ENCODE measurements around the gene GRK2. TPM values are rescaled to one million over a fixed set of nuclear protein-coding genes. Genes with fewer than 3 reads are reported as not detected.

The GRK2 gene
- polyA plus RNA-seq, 1 donor from 2014 or later = 26.2 TPM

DNA sequence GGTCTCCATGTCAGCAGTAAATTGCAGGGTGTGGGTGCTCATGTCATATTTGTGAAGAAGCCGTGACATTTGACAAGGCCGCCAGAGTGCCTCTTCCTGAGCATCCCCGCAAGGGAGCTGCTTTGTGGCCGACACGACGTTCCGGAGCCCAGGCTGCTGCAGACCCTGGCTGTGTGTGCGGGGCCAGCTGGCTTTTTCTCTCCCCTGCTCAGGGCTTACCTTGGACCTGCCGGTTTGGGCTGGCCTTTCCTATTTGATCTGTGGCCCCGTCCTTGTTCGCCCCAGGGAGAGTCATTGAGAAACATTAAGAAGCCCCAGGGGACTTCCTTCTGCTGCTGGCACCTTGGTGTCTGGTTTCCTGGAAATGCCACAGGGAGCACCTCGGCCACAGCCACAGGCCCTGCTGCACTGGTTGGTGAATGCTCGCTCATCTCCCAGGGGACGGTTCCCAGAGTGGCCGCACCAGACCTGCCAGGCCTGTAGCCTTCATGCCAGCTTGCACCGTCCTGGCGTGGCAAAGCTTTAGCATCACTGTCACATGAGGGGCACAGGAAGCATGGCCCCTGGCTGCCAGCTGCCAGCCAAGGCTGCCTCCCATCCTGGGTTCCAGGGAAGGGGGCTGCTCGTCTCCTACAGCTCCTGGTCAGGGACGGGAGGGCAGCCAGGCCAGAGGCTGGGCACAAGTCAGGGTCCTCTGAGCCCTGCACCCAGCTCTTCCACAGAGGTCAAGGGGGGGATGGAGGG lies 5.4 kb downstream of the GRK2 start:
- Mint-ChIP-seq H3K9me3 (no peaks in the 10 kb centered on the region), H3K36me3 (peaks cover 10% of the 10 kb centered on the region), H3K4me3 (peak overlapping the region; percentile 93 to 97 (median 95)), H3K27ac (peak overlapping the region; percentile 94 to 97 (median 95)), H3K4me1 (peaks cover 46 to 67% (median 54%) of the 10 kb centered on the region in 3 donors), H3K27me3 (peaks cover 5% of the 10 kb centered on the region)

DNA sequence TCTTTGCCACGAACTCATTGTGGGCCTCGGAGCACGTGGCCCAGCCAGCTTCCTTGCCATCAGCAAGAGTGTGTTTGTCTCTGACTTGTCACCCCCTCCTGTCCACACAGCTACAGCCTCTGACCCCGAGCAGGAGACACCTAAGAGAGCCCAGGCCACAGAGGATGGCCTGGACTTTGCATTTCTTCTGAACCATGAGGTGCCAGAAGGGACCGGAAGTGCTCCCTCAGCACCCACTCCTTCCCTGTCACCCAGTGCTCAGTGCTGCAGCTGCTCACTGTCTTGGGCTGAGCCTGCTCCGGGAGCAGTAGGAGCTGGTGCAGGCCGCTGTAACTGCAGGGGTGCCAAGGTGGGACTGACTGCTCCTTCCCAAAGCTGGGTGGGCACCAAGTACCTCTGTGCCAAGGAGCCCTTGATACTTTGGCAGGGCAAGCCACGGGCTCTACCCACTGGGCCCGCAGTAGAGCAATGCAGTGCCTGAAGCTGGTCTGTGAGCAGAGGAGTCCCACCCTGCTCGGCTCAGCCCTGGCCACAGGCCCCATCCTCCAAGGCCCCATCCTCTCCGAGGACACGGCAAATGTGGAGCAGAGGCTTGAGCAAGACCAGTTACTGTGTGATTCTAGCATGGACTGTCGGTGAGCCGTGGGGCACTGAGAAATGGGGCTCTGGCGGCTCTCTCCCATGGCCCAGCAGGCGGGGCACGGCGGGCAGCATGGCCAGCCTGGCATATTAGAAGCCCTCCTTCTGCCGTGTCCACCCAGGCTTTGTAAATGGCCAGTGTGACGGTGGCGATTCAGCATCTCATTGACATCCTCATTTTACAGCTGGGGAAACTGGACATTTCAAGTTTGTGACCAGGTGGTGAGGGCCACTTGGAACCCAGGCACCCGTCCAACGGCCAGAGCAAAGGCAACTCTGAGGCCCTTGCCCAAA lies 6.3 kb downstream of the GRK2 start:
- peak overlapping the region; percentile 93 to 97 (median 95) for H3K4me3 Mint-ChIP-seq
- peaks cover 10% of the 10 kb centered on the region for H3K36me3 Mint-ChIP-seq
- H3K27ac Mint-ChIP-seq = peak overlapping the region; percentile 94 to 97 (median 95)
- peaks cover 5% of the 10 kb centered on the region for H3K27me3 Mint-ChIP-seq
- peaks cover 52 to 70% (median 59%) of the 10 kb centered on the region in 3 donors for H3K4me1 Mint-ChIP-seq
- H3K9me3 Mint-ChIP-seq = no peaks in the 10 kb centered on the region

DNA sequence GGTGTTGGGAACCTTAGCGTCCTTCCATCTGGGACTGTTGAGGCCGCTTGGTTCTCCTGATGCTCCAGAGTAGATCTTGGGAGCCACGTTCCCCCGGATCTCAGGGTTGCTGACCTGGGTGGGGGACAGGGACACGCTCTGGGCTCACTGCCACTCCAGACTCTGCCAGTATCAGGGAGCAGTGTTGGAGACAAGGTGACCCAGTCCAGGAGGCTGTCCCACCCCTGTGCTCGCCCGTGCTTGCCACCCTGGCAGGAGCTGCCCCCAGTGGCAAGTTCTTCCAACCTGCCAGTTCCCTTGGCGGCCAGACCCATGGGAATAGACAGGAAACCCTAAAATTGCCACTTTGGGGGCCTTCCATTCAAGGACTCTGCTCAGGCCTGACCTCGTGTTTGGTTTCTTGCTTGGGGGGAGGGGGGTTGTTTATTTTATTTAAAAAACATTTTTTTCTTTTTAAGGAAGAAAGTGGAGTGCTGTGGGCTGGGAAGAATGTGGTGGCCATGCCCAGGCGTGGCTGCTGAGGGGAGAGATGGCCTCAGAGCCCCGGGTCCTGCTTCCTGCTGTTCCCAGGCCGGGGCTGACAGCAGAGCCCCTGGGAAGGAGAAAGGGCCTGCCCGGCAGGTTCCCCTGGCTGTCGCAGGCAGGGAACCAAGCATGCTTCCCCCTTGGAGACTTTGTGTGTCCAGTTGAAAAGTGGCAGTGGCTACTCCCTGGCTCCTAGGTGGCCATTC lies 7.2 kb downstream of the GRK2 start:
- Mint-ChIP-seq H3K4me3 (peak overlapping the region; percentile 60 to 97 (median 87)), H3K27ac (peak overlapping the region; percentile 90 to 97 (median 95)), H3K4me1 (peaks cover 49 to 71% (median 57%) of the 10 kb centered on the region in 3 donors), H3K9me3 (no peaks in the 10 kb centered on the region), H3K36me3 (peaks cover 10% of the 10 kb centered on the region), H3K27me3 (peaks cover 4% of the 10 kb centered on the region)

- Mint-ChIP-seq H3K9me3 (no peaks in the 10 kb centered on the region), H3K27ac (peak overlapping the region; percentile 94 to 95 (median 94)), H3K27me3 (peaks cover 2% of the 10 kb centered on the region), H3K4me1 (peaks cover 45 to 65% (median 59%) of the 10 kb centered on the region in 3 donors), H3K36me3 (peaks cover 8% of the 10 kb centered on the region), H3K4me3 (peak overlapping the region; percentile 21 to 97 (median 90))
Measured at GRCh38 chr11:67274768-67275605, 8.7 kb downstream of the GRK2 start.

GRCh38 chr11:67275606-67276409 lies 9.5 kb downstream of the GRK2 start:
- H3K36me3 Mint-ChIP-seq = peaks cover 2% of the 10 kb centered on the region
- peak overlapping the region; percentile 86 to 95 (median 94) for H3K27ac Mint-ChIP-seq
- peaks cover 37 to 59% (median 54%) of the 10 kb centered on the region in 3 donors for H3K4me1 Mint-ChIP-seq
- H3K27me3 Mint-ChIP-seq = peaks cover 2% of the 10 kb centered on the region
- H3K4me3 Mint-ChIP-seq = peak overlapping the region; percentile 12 to 91 (median 78)
- no peaks in the 10 kb centered on the region for H3K9me3 Mint-ChIP-seq

GRCh38 chr11:67276781-67277230 lies 10.5 kb downstream of the GRK2 start:
- H3K27ac Mint-ChIP-seq = peak overlapping the region; percentile 94 to 97 (median 95)
- H3K9me3 Mint-ChIP-seq = no peaks in the 10 kb centered on the region

GRCh38 chr11:67277231-67277961 lies 11.1 kb downstream of the GRK2 start:
- Mint-ChIP-seq H3K9me3 (no peaks in the 10 kb centered on the region), H3K4me3 (peak overlapping the region; percentile 76 to 95 (median 86)), H3K27ac (peak overlapping the region; percentile 94 to 97 (median 95)), H3K4me1 (peaks cover 21 to 44% (median 39%) of the 10 kb centered on the region in 3 donors), H3K36me3 (no peaks in the 10 kb centered on the region), H3K27me3 (peaks cover 2% of the 10 kb centered on the region)

More at GRCh38 chr11:67276781-67277230, 10.5 kb downstream of the GRK2 start:
- H3K36me3 Mint-ChIP-seq = peaks cover 2% of the 10 kb centered on the region
- H3K27me3 Mint-ChIP-seq = peaks cover 2% of the 10 kb centered on the region
- peaks cover 27 to 49% (median 44%) of the 10 kb centered on the region in 3 donors for H3K4me1 Mint-ChIP-seq
- H3K4me3 Mint-ChIP-seq = peak overlapping the region; percentile 76 to 95 (median 86)

DNA sequence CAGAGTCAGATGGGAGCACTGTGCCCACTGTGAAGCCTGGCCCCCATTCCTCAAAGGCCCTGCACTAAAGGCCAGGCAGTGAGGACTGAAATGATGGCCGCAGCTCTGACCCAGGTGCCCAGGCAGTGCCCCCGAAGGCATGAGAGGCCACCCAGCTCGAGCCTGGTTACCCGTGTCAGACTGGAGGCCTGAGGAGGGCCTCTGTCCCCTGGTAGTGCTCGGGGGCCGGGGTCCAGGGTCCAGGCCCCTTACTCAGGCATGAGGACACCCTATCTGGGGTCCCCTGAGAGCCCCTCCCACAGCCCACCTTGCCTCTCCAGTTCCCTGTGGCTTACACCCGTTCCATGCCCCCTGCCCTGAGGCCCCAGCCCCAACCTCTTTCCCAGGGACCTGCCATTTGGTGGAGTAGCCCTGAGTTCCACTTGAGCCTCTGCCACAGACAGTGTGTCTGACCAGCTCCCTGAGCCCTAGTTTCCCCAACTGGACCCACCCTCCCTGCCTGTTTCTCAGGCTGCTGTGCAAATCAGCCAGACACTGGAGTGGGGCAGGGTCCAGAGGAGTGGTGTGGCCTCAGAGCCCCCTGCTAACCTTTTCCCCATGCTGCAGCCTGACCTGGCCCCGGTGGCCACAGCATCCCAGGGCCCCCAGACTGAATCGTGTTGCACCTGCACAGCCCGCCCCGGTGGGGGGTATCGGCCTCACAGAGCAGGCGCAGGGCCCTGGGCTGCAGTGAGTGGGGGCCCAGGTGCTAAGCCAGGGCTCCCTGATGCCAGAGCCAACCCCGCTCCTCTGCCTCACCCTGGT lies 12.1 kb downstream of the GRK2 start:
- Mint-ChIP-seq H3K4me3 (peak overlapping the region; percentile 76 to 95 (median 86)), H3K4me1 (peaks cover 14 to 38% (median 37%) of the 10 kb centered on the region in 3 donors), H3K36me3 (no peaks in the 10 kb centered on the region), H3K9me3 (no peaks in the 10 kb centered on the region), H3K27ac (peak overlapping the region; percentile 94 to 97 (median 95)), H3K27me3 (peaks cover 2% of the 10 kb centered on the region)

GRCh38 chr11:67278939-67279588 lies 12.8 kb downstream of the GRK2 start:
- peak overlapping the region in 3 of 4 donors; percentile 43 to 60 (median 55) for H3K4me3 Mint-ChIP-seq

DNA sequence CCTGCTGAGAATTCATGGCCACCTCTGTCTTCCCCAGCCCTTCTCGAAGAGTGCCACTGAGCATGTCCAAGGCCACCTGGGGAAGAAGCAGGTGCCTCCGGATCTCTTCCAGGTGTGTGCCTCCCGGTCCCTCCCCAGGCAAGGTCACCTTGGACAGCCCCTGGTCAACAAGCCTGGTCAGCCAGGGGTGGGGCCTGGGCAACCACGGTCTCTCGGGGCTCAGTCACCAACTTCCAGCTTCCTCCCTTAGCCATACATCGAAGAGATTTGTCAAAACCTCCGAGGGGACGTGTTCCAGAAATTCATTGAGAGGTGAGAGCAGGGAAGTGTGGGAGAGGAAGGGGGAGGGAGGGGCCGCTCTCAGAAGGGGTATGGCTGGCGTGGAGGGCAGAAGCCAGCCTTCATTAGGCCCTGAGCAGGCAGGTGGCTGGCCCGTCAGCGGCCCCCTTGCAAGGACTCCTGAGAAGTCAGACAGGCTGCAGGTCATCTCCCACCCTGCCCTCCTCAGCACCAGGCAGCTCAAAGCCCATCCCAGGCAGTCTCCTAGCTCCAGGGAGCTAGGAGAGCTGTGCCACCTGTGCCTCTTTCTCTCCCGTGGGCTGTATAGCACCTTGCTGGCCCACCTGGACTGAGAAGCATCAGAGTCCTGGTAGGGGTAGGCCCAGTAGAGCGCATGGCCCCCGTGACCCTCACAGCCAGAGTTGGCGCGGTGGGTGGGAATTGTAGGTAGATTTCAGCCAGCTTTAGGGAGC lies 13.5 kb downstream of the GRK2 start:
- H3K9me3 Mint-ChIP-seq = no peaks in the 10 kb centered on the region
- H3K4me3 Mint-ChIP-seq = peak overlapping the region in 3 of 4 donors; percentile 40 to 74 (median 49)
- peaks cover 13 to 30% (median 29%) of the 10 kb centered on the region in 3 donors for H3K4me1 Mint-ChIP-seq
- peak overlapping the region; percentile 86 to 94 (median 90) for H3K27ac Mint-ChIP-seq
- H3K36me3 Mint-ChIP-seq = no peaks in the 10 kb centered on the region
- H3K27me3 Mint-ChIP-seq = peaks cover 2% of the 10 kb centered on the region

More at GRCh38 chr11:67278939-67279588, 12.8 kb downstream of the GRK2 start:
- H3K27ac Mint-ChIP-seq = peak overlapping the region; percentile 86 to 94 (median 90)
- no peaks in the 10 kb centered on the region for H3K36me3 Mint-ChIP-seq
- peaks cover 13 to 35% (median 34%) of the 10 kb centered on the region in 3 donors for H3K4me1 Mint-ChIP-seq
- H3K27me3 Mint-ChIP-seq = peaks cover 2% of the 10 kb centered on the region
- no peaks in the 10 kb centered on the region for H3K9me3 Mint-ChIP-seq

GRCh38 chr11:67280341-67280787 lies 14.1 kb downstream of the GRK2 start:
- no peaks in the 10 kb centered on the region for H3K9me3 Mint-ChIP-seq
- H3K4me1 Mint-ChIP-seq = peaks cover 13 to 31% (median 27%) of the 10 kb centered on the region in 3 donors
- H3K27me3 Mint-ChIP-seq = peaks cover 2% of the 10 kb centered on the region
- peak overlapping the region in 1 of 4 donors; percentile 40 for H3K4me3 Mint-ChIP-seq
- H3K36me3 Mint-ChIP-seq = no peaks in the 10 kb centered on the region
- H3K27ac Mint-ChIP-seq = peak overlapping the region; percentile 67 to 90 (median 86)
